Smooth muscle cell (in vitro differentiated cells): ENCODE results near the gene RFT1. TPM values are rescaled to one million over a fixed set of nuclear protein-coding genes. Genes with fewer than 3 reads are reported as not detected.
"Not testable (repeated sequence)": the region's sequence is repeated elsewhere in the genome, so short reads cannot be mapped to it uniquely, and the experiment has no call there.

Experiments
- DNase-seq: peaks from one replicate; lab custom pipeline; 2025; ENCODE audit not compliant: unreplicated experiment; lab: John Stamatoyannopoulos, UW
- H2AFZ ChIP-seq: fragments of 200-600 bp; sonication (generic); 2 replicates; pipeline ENCODE4 v1.6.0; 2016; ENCODE audit warnings: antibody characterized with exemption, low read depth, mild to moderate bottlenecking
- H3F3A ChIP-seq: fragments of 200-600 bp; sonication (generic); 2 replicates; pipeline ENCODE4 v1.6.0; 2017; ENCODE audit warnings: antibody characterized with exemption, low read depth
- H3K27ac ChIP-seq: fragments of 200-600 bp; sonication (generic); 2 replicates; pipeline ENCODE4 v1.5.1; 2016; ENCODE audit warnings: low read depth, mild to moderate bottlenecking
- H3K27me3 ChIP-seq: fragments of 200-600 bp; sonication (generic); 2 replicates; pipeline ENCODE4 v1.6.1; 2016; ENCODE audit warnings: low read depth, mild to moderate bottlenecking
- H3K36me3 ChIP-seq: fragments of 200-600 bp; sonication (generic); 2 replicates; pipeline ENCODE4 v1.5.1; 2016; ENCODE audit warnings: low read depth
- H3K4me1 ChIP-seq: fragments of 200-600 bp; sonication (generic); 2 replicates; pipeline ENCODE4 v1.5.1; 2016; ENCODE audit warnings: low read depth
- H3K4me2 ChIP-seq: fragments of 200-600 bp; sonication (generic); 2 replicates; pipeline ENCODE4 v1.6.0; 2016; ENCODE audit warnings: mild to moderate bottlenecking
- H3K4me3 ChIP-seq: fragments of 200-600 bp; sonication (generic); 2 replicates; pipeline ENCODE4 v1.5.1; 2016; ENCODE audit warnings: mild to moderate bottlenecking
- H3K79me2 ChIP-seq: fragments of 200-600 bp; sonication (generic); 2 replicates; pipeline ENCODE4 v1.6.0; 2016; ENCODE audit warnings: low read depth, mild to moderate bottlenecking
- H3K9ac ChIP-seq: fragments of 200-600 bp; sonication (generic); 2 replicates; pipeline ENCODE4 v1.6.0; 2016; ENCODE audit warnings: low read depth
- H3K9me3 ChIP-seq: fragments of 200-600 bp; sonication (generic); replicated peaks from 2 replicates; pipeline ENCODE4 v1.5.1; 2016; ENCODE audit warnings: low read depth
- H4K20me1 ChIP-seq: fragments of 200-600 bp; sonication (generic); 2 replicates; pipeline ENCODE4 v1.6.0; 2016; ENCODE audit warnings: low read depth
- CTCF ChIP-seq: fragments of 200-600 bp; sonication (generic); IDR thresholded peaks from 2 replicates; pipeline ENCODE4 v1.5.1; 2017; ENCODE audit warnings: borderline replicate concordance, mild to moderate bottlenecking, antibody characterized with exemption; ENCODE audit not compliant: insufficient read depth, poor library complexity, severe bottlenecking
- WGBS: methylation state at CpG from one replicate; pipeline ENCODE4 v1.1.7; 2016; ENCODE audit warnings: low lambda C conversion rate; 5-methylcytosine and 5-hydroxymethylcytosine counted together
- polyA plus RNA-seq: library from polyadenylated mRNA; unstranded; fragments of >200 nt; fragmentation: Nextera tagmentation; extraction: Ambion mirVana; gene quantifications from 2 replicates; pipeline ENCODE4 v1.2.1, GENCODE V29; 2016
- total RNA-seq: library from RNA; depleted of rRNA; stranded (reverse); fragments of >200 nt; gene quantifications from 2 replicates; pipeline ENCODE4 v1.2.3, GENCODE V29; 2014

The RFT1 gene
- total and polyA plus RNA-seq, 2 experiments from 2014 or later, result 13.3 to 25.7 TPM

GRCh38 chr3:53153264-53153823, 23.1 kb upstream of the RFT1 start:
- Histone ChIP-seq H3K9ac (no peak overlapping the region), H3K9me3 (no peaks in the 10 kb centered on the region), H3F3A (no peaks in the 10 kb centered on the region), H3K4me3 (no peak overlapping the region), H4K20me1 (no peaks in the 10 kb centered on the region), H2AFZ (no peak overlapping the region), H3K79me2 (no peaks in the 10 kb centered on the region), H3K36me3 (no peaks in the 10 kb centered on the region), H3K4me1 (no peaks in the 10 kb centered on the region), H3K27ac (no peak overlapping the region), H3K4me2 (peak overlapping the region; percentile 36), H3K27me3 (peaks cover 8% of the 10 kb centered on the region)
- TF ChIP-seq CTCF, result no peak
- no peak for DNase-seq
- 78% methylated on average over 3 of the region's 3 CpGs for WGBS

GRCh38 chr3:53151870-53152660, 21.8 kb upstream of the RFT1 start:
- no peak for DNase-seq
- no peak for TF ChIP-seq CTCF
- no peak overlapping the region for H3K9ac ChIP-seq

GRCh38 chr3:53151465-53151864, 21.2 kb upstream of the RFT1 start:
- no peak overlapping the region for H3K4me2 ChIP-seq
- no peaks in the 10 kb centered on the region for H3K9me3 ChIP-seq
- H3F3A ChIP-seq, result no peaks in the 10 kb centered on the region
- TF ChIP-seq CTCF, result no peak
- no peak overlapping the region for H3K27ac ChIP-seq
- no peaks in the 10 kb centered on the region for H3K4me1 ChIP-seq
- no peak for DNase-seq
- no peaks in the 10 kb centered on the region for H4K20me1 ChIP-seq
- no peak overlapping the region for H2AFZ ChIP-seq
- H3K27me3 ChIP-seq, result peaks cover 8% of the 10 kb centered on the region
- H3K36me3 ChIP-seq, result no peaks in the 10 kb centered on the region
- no peaks in the 10 kb centered on the region for H3K79me2 ChIP-seq
- 95% methylated on average over 5 of the region's 5 CpGs for WGBS
- H3K4me3 ChIP-seq, result no peak overlapping the region
- H3K9ac ChIP-seq, result no peak overlapping the region

More at GRCh38 chr3:53151870-53152660, 21.8 kb upstream of the RFT1 start:
- H3K27me3 ChIP-seq, result peaks cover 8% of the 10 kb centered on the region
- no peak overlapping the region for H3K27ac ChIP-seq
- WGBS, result 88% methylated on average over 20 of the region's 20 CpGs
- no peaks in the 10 kb centered on the region for H4K20me1 ChIP-seq
- no peaks in the 10 kb centered on the region for H3K9me3 ChIP-seq
- no peaks in the 10 kb centered on the region for H3K79me2 ChIP-seq
- no peaks in the 10 kb centered on the region for H3K36me3 ChIP-seq
- H3K4me2 ChIP-seq, result no peak overlapping the region
- H3K4me1 ChIP-seq, result no peaks in the 10 kb centered on the region
- H3F3A ChIP-seq, result no peaks in the 10 kb centered on the region
- no peak overlapping the region for H2AFZ ChIP-seq
- no peak overlapping the region for H3K4me3 ChIP-seq

- H3K9me3 ChIP-seq, H3K4me1 ChIP-seq, DNase-seq, H2AFZ ChIP-seq, H3K79me2 ChIP-seq, H4K20me1 ChIP-seq, H3K27me3 ChIP-seq, H3K36me3 ChIP-seq, H3K4me3 ChIP-seq, H3F3A ChIP-seq, H3K4me2 ChIP-seq, H3K27ac ChIP-seq, H3K9ac ChIP-seq: not testable (repeated sequence)
- 92% methylated on average over 9 of the region's 9 CpGs for WGBS
Measured at GRCh38 chr3:53151086-53151438, 20.8 kb upstream of the RFT1 start.
